G401.6 (cell line): ENCODE measurements around the gene CTNNA2.

ENCODE experiments used
- FAIRE-seq: peaks from 2 replicates; lab custom pipeline; 2012; peaks lifted over from hg19 to GRCh38; lab: Jason Lieb, UNC

Gene CTNNA2

GRCh38 chr2:79512442-79513401, at the start of gene CTNNA2:
TSS of gene CTNNA2 (plus strand) at chr2:79513051.
- FAIRE-seq = no peak

GRCh38 chr2:79487399-79487798, 25.5 kb upstream of the CTNNA2 start:
- no peak for FAIRE-seq

GRCh38 chr2:79511320-79511951, 1.4 kb upstream of the CTNNA2 start:
- FAIRE-seq = no peak

GRCh38 chr2:79513711-79514110, 860 bp downstream of the CTNNA2 start:
- FAIRE-seq = no peak

- FAIRE-seq = no peak
These were observed 16.8 kb downstream of the CTNNA2 start for GRCh38 chr2:79529636-79530035.

- no peak for FAIRE-seq
These were observed 17.6 kb downstream of the CTNNA2 start for GRCh38 chr2:79530443-79530842.

GRCh38 chr2:79547568-79547967, 34.7 kb downstream of the CTNNA2 start:
- FAIRE-seq = no peak

GRCh38 chr2:79552653-79553052, 39.8 kb downstream of the CTNNA2 start:
- no peak for FAIRE-seq

- no peak for FAIRE-seq
These were observed 42.0 kb downstream of the CTNNA2 start for GRCh38 chr2:79554899-79555298.

GRCh38 chr2:79564065-79564464, 51.2 kb downstream of the CTNNA2 start:
- peak; percentile 86 for FAIRE-seq

GRCh38 chr2:79569048-79569447, 56.2 kb downstream of the CTNNA2 start:
- no peak for FAIRE-seq

GRCh38 chr2:79573895-79574674, 61.2 kb downstream of the CTNNA2 start:
- FAIRE-seq = no peak

GRCh38 chr2:79576451-79576850, 63.6 kb downstream of the CTNNA2 start:
- no peak for FAIRE-seq

- no peak for FAIRE-seq
These were observed 66.1 kb downstream of the CTNNA2 start for GRCh38 chr2:79578952-79579351.

GRCh38 chr2:79580175-79580574, 67.3 kb downstream of the CTNNA2 start:
- FAIRE-seq = no peak

- FAIRE-seq = no peak
These were observed 73.0 kb downstream of the CTNNA2 start for GRCh38 chr2:79585701-79586433.

GRCh38 chr2:79591281-79591680, 78.4 kb downstream of the CTNNA2 start:
- no peak for FAIRE-seq

GRCh38 chr2:79593237-79593867, 80.5 kb downstream of the CTNNA2 start:
- FAIRE-seq = no peak

- no peak for FAIRE-seq
These were observed 83.6 kb downstream of the CTNNA2 start for GRCh38 chr2:79596403-79596802.

- FAIRE-seq = no peak
These were observed 91.9 kb downstream of the CTNNA2 start for GRCh38 chr2:79604748-79605147.

- no peak for FAIRE-seq
These were observed 98.7 kb downstream of the CTNNA2 start for GRCh38 chr2:79611448-79612016.
